Type B pancreatic cell (in vitro differentiated cells): Measurements from ENCODE around the gene TCIRG1. TPM values are rescaled to one million over a fixed set of nuclear protein-coding genes. Genes with fewer than 3 reads are reported as not detected.

Experiments used
- DNase-seq: peaks from one replicate; pipeline ENCODE4 v3.0.0; 2021; ENCODE audit warnings: mixed read lengths; ENCODE audit not compliant: unreplicated experiment; ENCODE audit errors: extremely low spot score
- H3K27ac Mint-ChIP-seq: 2 replicates; pipeline ENCODE4 v1.8.0; 2021; ENCODE audit warnings: mild to moderate bottlenecking, mixed read lengths
- H3K27me3 Mint-ChIP-seq: 2 replicates; pipeline ENCODE4 v1.8.0; 2021; ENCODE audit warnings: mixed read lengths
- H3K36me3 Mint-ChIP-seq: 2 replicates; pipeline ENCODE4 v1.8.0; 2021; ENCODE audit warnings: mixed read lengths
- H3K4me1 Mint-ChIP-seq: one replicate; pipeline ENCODE4 v1.8.0; 2021; ENCODE audit warnings: mixed read lengths; ENCODE audit not compliant: unreplicated experiment
- H3K4me3 Mint-ChIP-seq: 2 replicates; pipeline ENCODE4 v1.8.0; 2021; ENCODE audit warnings: mild to moderate bottlenecking, mixed read lengths
- H3K9me3 Mint-ChIP-seq: 2 replicates; pipeline ENCODE4 v1.8.0; 2021; ENCODE audit warnings: mixed read lengths
- CTCF ChIP-seq: fragments of 200-600 bp; sonication (generic); conservative IDR thresholded peaks from 2 replicates; pipeline ENCODE4 v1.5.0; 2021; ENCODE audit warnings: antibody characterized with exemption, mild to moderate bottlenecking
- total RNA-seq: library from RNA; stranded (reverse); gene quantifications from 2 replicates; pipeline ENCODE4 v1.2.1, GENCODE V29; 2021; ENCODE audit warnings: low replicate concordance

TCIRG1 gene
- total RNA-seq, 1 donor from 2014 or later = 37.0 TPM

- TF ChIP-seq CTCF = no peak
- no peak within 1 kb of the TSS for H3K4me3 Mint-ChIP-seq
- peak within 1 kb of the TSS; percentile 71 for H3K27ac Mint-ChIP-seq
- H3K36me3 Mint-ChIP-seq = no peaks in the 10 kb centered on the region
- H3K27me3 Mint-ChIP-seq = peaks cover 5% of the 10 kb centered on the region
- DNase-seq = no peak
- H3K4me1 Mint-ChIP-seq = peaks cover 35% of the 10 kb centered on the region
- no peaks in the 10 kb centered on the region for H3K9me3 Mint-ChIP-seq
Observed at GRCh38 chr11:68010090-68011041, 28.5 kb upstream of the TCIRG1 start, which contains the start of gene ALDH3B1. Gene ALDH3B1 (plus strand): TSS chr11:68010327. CDS start chr11:68015298, 4,971 bp downstream.

- no peaks in the 10 kb centered on the region for H3K36me3 Mint-ChIP-seq
- no peak for DNase-seq
- H3K4me3 Mint-ChIP-seq = no peak overlapping the region
- peak overlapping the region; percentile 71 for H3K27ac Mint-ChIP-seq
- H3K4me1 Mint-ChIP-seq = peaks cover 35% of the 10 kb centered on the region
- TF ChIP-seq CTCF = no peak
- no peaks in the 10 kb centered on the region for H3K27me3 Mint-ChIP-seq
- H3K9me3 Mint-ChIP-seq = no peaks in the 10 kb centered on the region
Observed at GRCh38 chr11:68011051-68011943, 27.5 kb upstream of the TCIRG1 start.

- Mint-ChIP-seq H3K27me3 (no peaks in the 10 kb centered on the region), H3K9me3 (no peaks in the 10 kb centered on the region), H3K27ac (peak overlapping the region; percentile 91), H3K4me3 (no peak overlapping the region), H3K36me3 (no peaks in the 10 kb centered on the region), H3K4me1 (peaks cover 41% of the 10 kb centered on the region)
- no peak for TF ChIP-seq CTCF
- no peak for DNase-seq
Observed at GRCh38 chr11:68012044-68012842, 26.6 kb upstream of the TCIRG1 start.

GRCh38 chr11:68012843-68013610 lies 25.8 kb upstream of the TCIRG1 start:
- Mint-ChIP-seq H3K4me3 (peak overlapping the region; percentile 55), H3K27ac (peak overlapping the region; percentile 91)
- DNase-seq = no peak

More at GRCh38 chr11:68012843-68013610, 25.8 kb upstream of the TCIRG1 start:
- TF ChIP-seq CTCF = no peak
- peaks cover 47% of the 10 kb centered on the region for H3K4me1 Mint-ChIP-seq
- no peaks in the 10 kb centered on the region for H3K9me3 Mint-ChIP-seq
- H3K27me3 Mint-ChIP-seq = no peaks in the 10 kb centered on the region
- no peaks in the 10 kb centered on the region for H3K36me3 Mint-ChIP-seq
